Activated CD8-positive, alpha-beta memory T cell treated with anti-CD3 and anti-CD28 coated beads for 4 hours (primary cell): Measurements from ENCODE around the gene EFHC1.

Experiments
- DNase-seq, 2 donors: peaks; one replicate each; pipeline ENCODE4 v3.0.0-alpha.2; 2020; ENCODE audit warnings: low read depth in 2 of 2

EFHC1 gene

GRCh38 chr6:52502306-52503029 is 82.3 kb downstream of the EFHC1 start:
- no peak for DNase-seq

DNA sequence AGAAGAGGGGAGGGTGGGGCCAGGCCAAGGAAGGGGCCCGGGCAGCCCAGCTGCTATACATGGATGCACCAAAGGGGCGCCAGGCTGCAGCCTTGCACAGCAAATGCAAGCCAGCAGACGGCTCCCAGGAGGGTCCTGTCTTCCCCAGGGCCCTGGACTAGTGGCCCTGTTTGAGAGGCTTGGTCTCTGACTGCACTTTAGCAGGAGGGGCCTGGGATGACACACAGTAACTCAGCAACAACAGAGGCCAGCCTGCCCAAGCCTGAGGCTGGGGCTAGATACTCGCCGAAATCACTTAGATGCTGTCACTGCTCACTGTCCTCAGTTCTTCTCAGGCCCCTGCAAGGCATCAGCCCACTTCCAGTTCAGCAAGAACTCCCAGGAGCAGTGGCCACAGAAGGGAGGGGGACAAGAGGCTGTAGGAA is 83.2 kb downstream of the EFHC1 start:
- no peak for DNase-seq

GRCh38 chr6:52503851-52504781 is 84.0 kb downstream of the EFHC1 start:
- no peak for DNase-seq

GRCh38 chr6:52504782-52505136 is 84.6 kb downstream of the EFHC1 start:
- no peak for DNase-seq

- no peak for DNase-seq
Observed at GRCh38 chr6:52505726-52506409, 85.7 kb downstream of the EFHC1 start.

DNA sequence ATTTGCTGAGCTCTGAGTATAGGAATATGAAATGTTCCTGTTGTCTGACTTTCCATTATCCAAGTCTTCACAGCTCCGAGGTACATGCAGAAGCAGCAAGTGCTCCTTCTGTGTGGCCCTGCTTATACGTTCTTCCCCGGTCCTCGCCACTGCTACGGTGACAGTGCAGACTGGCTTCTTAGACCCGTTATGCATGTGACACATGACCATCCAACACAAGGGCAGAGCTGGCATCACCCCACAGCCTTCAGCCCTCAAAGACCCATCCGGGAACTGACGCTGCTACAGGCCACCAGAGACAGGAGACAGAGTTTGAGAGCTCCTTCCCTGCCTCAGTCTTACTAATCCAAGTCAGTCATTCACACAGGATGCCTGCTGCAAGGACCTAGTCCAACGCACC is 86.3 kb downstream of the EFHC1 start:
- DNase-seq: no peak

DNA sequence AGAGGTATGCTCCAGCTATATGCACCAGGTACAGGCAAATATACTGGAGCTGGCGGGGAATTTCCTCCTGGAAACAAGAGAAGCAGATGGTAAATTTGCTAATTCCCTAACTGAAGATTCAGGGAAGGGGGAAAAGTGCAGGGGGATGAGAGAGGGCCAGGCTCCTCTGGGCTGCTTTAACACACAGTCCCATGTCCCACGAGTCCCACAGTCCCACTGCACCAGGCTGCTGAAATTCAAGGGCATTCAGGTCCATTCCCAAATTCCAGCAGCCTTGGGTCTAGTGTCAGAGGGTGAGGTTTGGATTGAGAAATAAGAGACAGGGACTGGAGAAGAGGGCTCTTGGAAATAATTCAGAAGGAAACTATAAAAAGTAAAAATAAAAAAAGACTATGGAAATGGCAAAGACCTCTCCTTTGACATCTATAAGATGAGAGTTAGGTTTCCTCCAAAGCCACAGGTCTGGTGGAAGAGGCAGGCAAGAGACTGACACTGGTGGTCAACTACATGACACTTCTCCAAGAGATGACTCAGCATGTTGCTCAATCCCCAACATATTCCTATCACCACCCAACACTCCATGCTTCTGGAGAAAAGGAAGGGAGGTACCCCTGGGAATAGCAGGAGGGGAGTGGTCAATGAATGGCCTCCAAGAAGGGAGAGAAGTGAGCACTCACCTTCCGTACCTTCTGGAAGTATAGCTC is 87.6 kb downstream of the EFHC1 start:
- DNase-seq: no peak

GRCh38 chr6:52508261-52508739 is 88.2 kb downstream of the EFHC1 start:
- DNase-seq: no peak

GRCh38 chr6:52509281-52510212 is 89.4 kb downstream of the EFHC1 start:
- no peak for DNase-seq

GRCh38 chr6:52510213-52510562 is 90.0 kb downstream of the EFHC1 start:
- no peak for DNase-seq

DNA sequence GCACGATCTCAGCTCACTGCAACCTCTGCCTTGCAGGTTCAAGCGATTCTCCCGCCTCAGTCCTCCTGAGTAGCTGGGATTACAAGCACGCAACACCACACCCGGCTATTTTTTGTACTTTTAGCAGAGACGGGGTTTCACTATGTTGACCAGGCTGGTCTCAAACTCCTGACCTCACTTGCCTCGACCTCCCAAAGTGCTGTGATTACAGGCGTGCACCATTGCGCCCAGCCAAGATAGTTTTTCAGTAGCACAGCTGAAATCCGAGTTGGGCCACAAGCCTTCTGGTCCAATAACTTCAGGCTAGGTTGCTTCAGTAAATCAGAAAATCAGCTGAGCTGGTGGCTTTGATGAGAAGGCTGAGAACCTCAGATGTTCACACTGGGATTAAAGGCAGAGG is 91.0 kb downstream of the EFHC1 start:
- DNase-seq: no peak

- DNase-seq: no peak
Observed at GRCh38 chr6:52511572-52512151, 91.5 kb downstream of the EFHC1 start.

GRCh38 chr6:52512199-52512598 is 92.1 kb downstream of the EFHC1 start:
- no peak for DNase-seq

GRCh38 chr6:52513464-52513863 is 93.3 kb downstream of the EFHC1 start:
- no peak for DNase-seq

- DNase-seq: no peak
Observed at GRCh38 chr6:52513896-52514295, 93.8 kb downstream of the EFHC1 start.

DNA sequence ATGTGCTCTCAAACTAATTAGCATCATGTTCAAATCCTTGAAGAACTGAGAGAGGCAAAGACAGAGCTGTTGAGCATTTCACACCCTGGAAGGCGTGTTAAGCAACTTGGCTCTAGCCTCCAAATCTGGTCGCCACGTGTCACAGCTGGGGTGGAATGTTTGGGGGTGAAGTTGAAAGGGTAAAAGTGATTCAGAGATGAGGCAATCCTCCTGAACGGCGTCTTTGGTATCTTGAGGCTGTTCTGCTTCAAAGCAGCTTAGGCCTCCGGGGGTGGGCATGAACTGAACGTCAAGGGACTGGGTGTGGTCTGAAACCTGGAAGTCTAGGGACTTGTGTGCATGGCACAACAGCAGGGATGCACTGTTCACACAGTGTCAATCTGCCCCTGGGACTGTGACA is 94.4 kb downstream of the EFHC1 start:
- DNase-seq: no peak

- DNase-seq: no peak
Observed at GRCh38 chr6:52515219-52515960, 95.2 kb downstream of the EFHC1 start.

DNA sequence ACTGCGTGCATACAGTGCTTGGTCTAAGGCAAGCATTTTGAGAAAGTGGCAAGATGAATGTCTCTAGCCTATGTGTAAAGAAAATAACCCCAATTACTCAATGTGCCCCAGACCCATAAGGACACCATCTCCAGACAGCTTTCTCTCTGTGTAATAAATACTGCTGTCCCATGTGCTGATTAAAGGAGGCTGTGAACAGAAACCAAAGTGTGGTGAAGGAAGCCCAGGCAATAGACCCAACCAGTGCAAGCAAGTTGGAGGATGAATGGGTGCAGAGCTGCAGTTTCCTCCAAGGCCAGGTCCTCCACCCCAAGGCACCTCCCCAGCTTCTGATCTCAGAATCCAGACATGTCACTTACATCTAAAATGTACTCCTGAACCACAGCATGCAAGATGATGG is 96.1 kb downstream of the EFHC1 start:
- no peak for DNase-seq

GRCh38 chr6:52516943-52517342 is 96.8 kb downstream of the EFHC1 start:
- DNase-seq: no peak
